ENCODE results near the gene LZTR1. TPM values are rescaled to one million over a fixed set of nuclear protein-coding genes. Genes with fewer than 3 reads are reported as not detected.

The LZTR1 gene
- total and polyA plus RNA-seq, 2 of the 8 experiments (the other 6 are each of a cell fraction or from before 2014, with no cell fraction given) = 22.3 to 31.0 TPM

DNA sequence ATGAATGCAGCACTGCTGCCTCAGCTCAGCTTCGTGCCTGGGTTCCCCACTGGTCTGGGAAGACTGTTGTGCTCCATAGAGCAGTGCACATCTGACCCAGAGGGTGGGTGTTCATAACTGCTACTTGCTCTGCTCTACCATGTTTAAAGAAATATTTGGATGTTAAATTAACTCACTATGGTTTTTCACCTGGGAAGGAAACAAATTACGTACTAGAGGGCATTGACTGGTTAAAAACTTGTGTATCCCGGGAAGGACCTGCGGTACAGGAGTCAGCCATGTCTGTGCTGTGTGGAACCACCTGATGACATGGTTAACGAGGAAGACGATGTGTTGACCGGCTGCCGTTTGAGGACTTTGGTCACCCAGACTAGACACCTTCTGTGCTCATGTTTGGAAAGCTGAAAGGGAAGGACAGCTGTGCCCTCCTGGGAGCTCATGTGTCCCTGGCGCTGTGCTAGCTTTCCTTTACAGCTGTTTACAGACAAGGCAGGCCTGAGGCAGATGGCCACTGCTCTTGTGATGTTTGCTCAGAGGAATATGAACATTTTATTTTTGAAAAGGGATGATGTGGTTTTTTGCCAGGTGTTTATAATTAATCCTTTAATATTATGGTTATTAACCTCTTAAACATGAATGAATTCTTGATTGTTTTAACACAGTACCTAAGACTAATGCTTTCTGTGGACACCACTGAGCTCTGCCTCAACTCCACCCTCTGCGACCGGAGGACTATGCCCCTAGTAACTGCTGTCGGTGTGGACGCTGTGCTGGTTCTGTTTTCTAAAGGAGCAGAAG, 29.4 kb upstream of the LZTR1 start:
- Histone ChIP-seq H3K79me2 (ENCODE audit: control insufficient read depth in 1 of 2, insufficient read depth in 2 of 2, low read length in 2 of 2) (peaks cover 0 to 46% of the 10 kb centered on the region in 2 experiments; a peak in 2 of 4 replicates), H3K4me3 (ENCODE audit: extremely low read depth in 1 of 4, insufficient read depth in 2 of 4, low read depth in 3 of 4, low read length in 4 of 4) (no peak overlapping the region), H2BK5ac (ENCODE audit: low read depth, low read length) (no peak overlapping the region), H4K5ac (ENCODE audit: insufficient read length, low read depth, low read length) (no peak overlapping the region), H3K4me1 (replicated peaks in 1 of 4; ENCODE audit: control insufficient read depth in 3 of 4, insufficient read depth in 4 of 4, low read length in 3 of 4) (peaks cover 0 to 6% (median 4%) of the 10 kb centered on the region in 4 experiments; a peak in 5 of 7 replicates), H2AFZ (ENCODE audit: low read length) (no peak overlapping the region), H3K4me2 (ENCODE audit: insufficient read depth in 1 of 2, low read depth in 2 of 2, low read length in 2 of 2) (no peak overlapping the region), H3K79me1 (ENCODE audit: low read depth, low read length) (peaks cover 16% of the 10 kb centered on the region), H2BK15ac (ENCODE audit: low read length) (no peak overlapping the region), H3K56ac (replicated peaks; ENCODE audit: insufficient read length, low read depth, low read length) (no peak overlapping the region), H3K9me3 (ENCODE audit: insufficient read depth in 2 of 2, low read depth in 1 of 2, low read length in 1 of 2) (no peaks in the 10 kb centered on the region), H2BK12ac (ENCODE audit: low read depth, low read length) (no peak overlapping the region), H3K4ac (replicated peaks; ENCODE audit: insufficient read length, low read depth, low read length) (no peak overlapping the region), H4K8ac (ENCODE audit: extremely low read depth, insufficient read depth, low read length) (no peak overlapping the region), H2BK20ac (ENCODE audit: low read length) (no peak overlapping the region), H4K20me1 (replicated peaks in 1 of 2; ENCODE audit: control insufficient read depth in 1 of 2, insufficient read depth in 2 of 2, low read length in 2 of 2) (peaks cover 15 to 38% of the 10 kb centered on the region in 2 experiments), H4K91ac (replicated peaks; ENCODE audit: insufficient read length, low read length) (no peak overlapping the region), H3K14ac (ENCODE audit: insufficient read length) (no peak overlapping the region), H2AK5ac (ENCODE audit: low read depth, low read length) (no peak overlapping the region), H3K23ac (ENCODE audit: insufficient read length) (no peak overlapping the region), H3K18ac (ENCODE audit: extremely low read depth, low read length) (no peak overlapping the region), H3K27me3 (replicated peaks in 1 of 4; ENCODE audit: control insufficient read depth in 3 of 4, extremely low read depth in 1 of 4, insufficient read depth in 3 of 4, low read length in 3 of 4) (peaks cover 0 to 7% (median 3%) of the 10 kb centered on the region in 4 experiments; a peak in 4 of 7 replicates), H3K9ac (replicated peaks in 1 of 4; ENCODE audit: extremely low read depth in 1 of 4, low read depth in 3 of 4, low read length in 3 of 4) (no peak overlapping the region), H3K27ac (ENCODE audit: low read depth, low read length) (no peak overlapping the region), H2BK120ac (replicated peaks; ENCODE audit: low read depth, low read length) (no peak overlapping the region), H3K36me3 (ENCODE audit: control insufficient read depth in 2 of 4, insufficient read depth in 4 of 4, low read length in 3 of 4) (peaks cover 8 to 40% (median 28%) of the 10 kb centered on the region in 4 experiments; a peak in 7 of 8 replicates), H3K23me2 (ENCODE audit: low read depth, low read length) (peaks cover 10% of the 10 kb centered on the region)
- FAIRE-seq (no peak), DNase-seq (ENCODE audit: low read depth in 1 of 2, low spot score in 2 of 2) (no peak)
- ChIA-PET POLR2A (ENCODE audit: partially characterized antibody) (interaction anchor here (1.2 kb wide), 1 partner anchor 57 kb away, joined by 3 read pairs; no protein-coding TSS in a partner anchor), CTCF (ENCODE audit: partially characterized antibody) (interaction anchor here (0.8 to 13.5 kb wide), 6 partner anchors 10 to 46 kb away, joined by 3 to 115 read pairs (median 5); partner anchors contain the start of gene AIFM3)
- 94% methylated on average over 13 of the region's 13 CpGs; no CpG with 5 or more reads in 1 of the 2 experiments for WGBS, 2 experiments (ENCODE audit: extremely low coverage in 1 of 2, insufficient coverage in 1 of 2, insufficient read length in 1 of 2, insufficient replicate concordance in 2 of 2, low coverage in 1 of 2, low lambda C conversion rate in 2 of 2, missing lambda C conversion rate in 1 of 2)
- TF ChIP-seq JUN (IDR thresholded peaks at IDR 0.05; ENCODE audit: low read depth, low read length) = no peak
- TF ChIP-seq POU5F1 (IDR thresholded peaks at IDR 0.05; ENCODE audit: low read depth, low read length) = no peak
- TF ChIP-seq SIRT6 (IDR thresholded peaks at IDR 0.05; ENCODE audit: low read length) = no peak
- no peak for TF ChIP-seq POLR2A (IDR thresholded peaks at IDR 0.05; ENCODE audit: control extremely low read depth in 1 of 2, low read depth in 2 of 2, low read length in 2 of 2)
- no peak for TF ChIP-seq KDM5A (IDR thresholded peaks at IDR 0.05; ENCODE audit: low read length)
- no peak for TF ChIP-seq RNF2 (IDR thresholded peaks at IDR 0.05; ENCODE audit: borderline replicate concordance, low read depth, low read length, missing control alignments, poor library complexity, severe bottlenecking)
- TF ChIP-seq CEBPB (IDR thresholded peaks at IDR 0.05; ENCODE audit: low read depth, low read length) = no peak
- TF ChIP-seq CHD1 (IDR thresholded peaks at IDR 0.05; ENCODE audit: low read depth, low read length) = no peak
- no peak for TF ChIP-seq SIN3A (conservative IDR thresholded peaks at IDR 0.05 in 1 of 2, IDR thresholded peaks at IDR 0.05 in 1 of 2; ENCODE audit: low read depth in 1 of 2, low read length in 2 of 2)
- TF ChIP-seq KDM4A (IDR thresholded peaks at IDR 0.05; ENCODE audit: low read depth, low read length, severe bottlenecking) = no peak
- no peak for TF ChIP-seq POLR2AphosphoS5 (IDR thresholded peaks at IDR 0.05; ENCODE audit: low read depth, low read length)
